ENCODE measurements around the gene MYO1F.
A peak's percentile ranks its signal among the peaks of the same experiment; 100 is the strongest.

The MYO1F gene

DNA sequence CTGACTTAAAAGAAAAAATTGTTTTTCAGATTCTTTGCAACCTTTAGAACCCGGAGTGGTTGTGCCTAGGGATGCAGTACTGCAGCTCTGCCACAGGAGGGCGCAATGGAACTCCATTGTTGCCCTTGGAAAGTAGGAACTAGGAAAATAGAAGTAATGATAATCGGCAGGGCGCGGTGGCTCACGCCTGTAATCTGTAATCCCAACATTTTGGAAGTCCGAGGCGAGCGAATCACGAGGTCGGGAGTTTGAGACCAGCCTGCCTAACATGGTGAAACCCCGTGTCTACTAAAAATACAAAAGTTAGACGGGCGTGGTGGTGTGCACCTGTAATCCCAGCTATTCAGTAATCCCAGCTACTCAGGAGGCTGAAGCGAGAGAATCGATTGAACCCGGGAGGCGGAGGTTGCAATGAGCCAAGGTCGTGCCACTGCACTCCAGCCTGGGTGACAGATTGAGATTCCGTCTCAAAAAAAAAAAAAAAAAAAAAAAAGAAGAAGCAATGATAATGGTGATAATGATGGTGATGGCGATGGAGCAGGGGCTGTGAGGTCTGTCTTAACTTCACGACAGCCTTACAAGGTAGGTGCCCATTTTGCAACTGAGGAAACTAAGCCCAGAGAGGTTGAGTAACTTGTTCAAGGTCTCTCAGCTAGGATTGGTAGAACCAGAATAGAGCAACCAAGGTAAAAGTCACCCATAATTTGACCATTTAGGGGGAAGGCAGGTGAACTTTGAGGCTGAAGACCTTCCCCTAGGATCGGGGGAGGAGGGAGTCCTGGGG is 38.8 kb upstream of the MYO1F start:
- TF ChIP-seq, protein P1, sequence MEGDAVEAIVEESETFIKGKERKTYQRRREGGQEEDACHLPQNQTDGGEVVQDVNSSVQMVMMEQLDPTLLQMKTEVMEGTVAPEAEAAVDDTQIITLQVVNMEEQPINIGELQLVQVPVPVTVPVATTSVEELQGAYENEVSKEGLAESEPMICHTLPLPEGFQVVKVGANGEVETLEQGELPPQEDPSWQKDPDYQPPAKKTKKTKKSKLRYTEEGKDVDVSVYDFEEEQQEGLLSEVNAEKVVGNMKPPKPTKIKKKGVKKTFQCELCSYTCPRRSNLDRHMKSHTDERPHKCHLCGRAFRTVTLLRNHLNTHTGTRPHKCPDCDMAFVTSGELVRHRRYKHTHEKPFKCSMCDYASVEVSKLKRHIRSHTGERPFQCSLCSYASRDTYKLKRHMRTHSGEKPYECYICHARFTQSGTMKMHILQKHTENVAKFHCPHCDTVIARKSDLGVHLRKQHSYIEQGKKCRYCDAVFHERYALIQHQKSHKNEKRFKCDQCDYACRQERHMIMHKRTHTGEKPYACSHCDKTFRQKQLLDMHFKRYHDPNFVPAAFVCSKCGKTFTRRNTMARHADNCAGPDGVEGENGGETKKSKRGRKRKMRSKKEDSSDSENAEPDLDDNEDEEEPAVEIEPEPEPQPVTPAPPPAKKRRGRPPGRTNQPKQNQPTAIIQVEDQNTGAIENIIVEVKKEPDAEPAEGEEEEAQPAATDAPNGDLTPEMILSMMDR (IDR thresholded peaks at IDR 0.05; ENCODE audit: low read depth, low read length) = peak; percentile 98
- H3K4me3 ChIP-seq (ENCODE audit: low read depth, low read length) = no peak overlapping the region

- H3K4me3 ChIP-seq (ENCODE audit: low read depth, low read length) = no peak overlapping the region
- TF ChIP-seq, protein P1 (IDR thresholded peaks at IDR 0.05; ENCODE audit: low read depth, low read length) = no peak
Measured at GRCh38 chr19:8615024-8615423, 37.8 kb upstream of the MYO1F start.

- TF ChIP-seq, protein P1 (IDR thresholded peaks at IDR 0.05; ENCODE audit: low read depth, low read length) = no peak
Measured at GRCh38 chr19:8614455-8614854, 37.2 kb upstream of the MYO1F start.

DNA sequence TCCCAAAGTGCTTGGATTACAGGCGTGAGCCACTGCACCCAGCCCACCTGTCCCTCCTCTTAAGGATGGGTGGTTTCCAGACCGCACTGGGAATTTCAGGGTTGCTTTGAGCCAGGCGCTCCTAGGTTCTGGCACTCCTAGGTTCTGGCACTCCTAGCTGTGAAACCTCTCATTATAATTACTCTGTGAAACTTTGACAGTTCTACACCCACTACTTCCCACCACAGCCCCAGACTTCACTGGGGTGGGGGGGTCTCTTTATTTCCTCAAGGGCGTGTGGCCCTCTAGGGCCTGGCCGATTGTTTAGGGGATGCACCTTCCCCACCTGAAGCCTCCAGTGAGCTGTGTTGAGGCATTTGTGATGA is 35.5 kb upstream of the MYO1F start:
- H3K4me3 ChIP-seq (ENCODE audit: low read depth, low read length) = no peak overlapping the region
- TF ChIP-seq, protein P1 (IDR thresholded peaks at IDR 0.05; ENCODE audit: low read depth, low read length) = no peak

More at GRCh38 chr19:8614455-8614854, 37.2 kb upstream of the MYO1F start:
- no peak overlapping the region for H3K4me3 ChIP-seq (ENCODE audit: low read depth, low read length)

DNA sequence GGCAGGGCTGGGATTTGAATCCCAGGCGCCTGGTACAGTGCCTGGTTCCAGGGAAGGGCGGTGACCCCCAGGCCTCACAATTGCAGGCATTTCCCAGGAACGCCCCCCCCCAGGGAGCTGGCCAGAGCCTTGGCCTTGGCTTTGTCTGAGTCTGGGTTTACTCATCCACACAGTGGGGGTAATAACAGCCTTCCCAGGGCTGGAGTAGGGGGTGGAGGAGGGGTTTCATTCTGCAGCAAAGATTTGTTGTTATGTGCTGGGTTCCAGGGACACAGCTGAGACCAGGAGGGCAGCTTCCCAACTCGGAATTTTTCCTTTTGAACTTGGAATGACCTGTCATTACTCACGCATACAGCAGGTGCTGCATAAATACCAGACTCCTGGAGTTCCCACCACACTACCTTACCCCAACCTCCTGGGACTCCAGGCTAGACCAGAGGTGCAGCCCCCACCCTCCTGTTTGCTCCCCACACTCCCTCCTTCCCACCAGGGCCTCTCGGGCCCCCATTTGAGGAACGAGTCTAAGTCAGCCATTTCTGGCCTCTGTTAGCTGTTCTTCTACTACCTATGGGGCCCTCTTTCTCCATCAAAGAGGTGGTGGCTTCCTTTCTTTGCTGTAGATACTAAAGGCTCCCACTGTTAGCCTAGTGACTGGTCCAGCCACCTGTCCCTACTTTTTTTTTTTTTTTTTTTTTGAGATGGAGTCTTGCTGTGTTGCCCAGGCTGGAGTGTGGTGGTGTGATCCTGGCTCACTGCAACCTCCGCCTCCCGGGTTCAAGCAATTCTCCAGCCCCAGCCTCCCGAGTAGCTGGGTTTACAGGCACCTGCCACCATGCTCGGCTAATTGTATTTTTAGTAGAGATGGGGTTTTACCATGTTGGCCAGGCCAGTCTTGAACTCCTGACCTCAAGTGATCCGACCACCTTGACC is 34.9 kb upstream of the MYO1F start:
- TF ChIP-seq, protein P1 (IDR thresholded peaks at IDR 0.05; ENCODE audit: low read depth, low read length) = no peak
- H3K4me3 ChIP-seq (ENCODE audit: low read depth, low read length) = no peak overlapping the region

GRCh38 chr19:8611391-8611876 is 34.2 kb upstream of the MYO1F start:
- H3K4me3 ChIP-seq (ENCODE audit: low read depth, low read length) = no peak overlapping the region
- TF ChIP-seq, protein P1 (IDR thresholded peaks at IDR 0.05; ENCODE audit: low read depth, low read length) = no peak

- H3K4me3 ChIP-seq (ENCODE audit: low read depth, low read length) = no peak overlapping the region
Measured at GRCh38 chr19:8610936-8611300, 33.7 kb upstream of the MYO1F start.

More at GRCh38 chr19:8610936-8611300, 33.7 kb upstream of the MYO1F start:
- TF ChIP-seq, protein P1 (IDR thresholded peaks at IDR 0.05; ENCODE audit: low read depth, low read length) = no peak

Data from WI38 (cell line).